Gastrocnemius medialis (tissue), 4 donors: ENCODE results near the gene UNC45B.

Experiments used
- POLR2A ChIP-seq, 2 donors: fragments of 450-650 bp; IDR thresholded peaks; one replicate each; pipeline ENCODE4 v1.6.1; 2017; ENCODE audit warnings: antibody characterized with exemption in 2 of 2, mild to moderate bottlenecking in 2 of 2, moderate library complexity in 2 of 2
- TF ChIP-seq, protein P1 (sequence below), 5 experiments: fragments of 450-650 bp in 3 of 5; fragments of 200-600 bp in 2 of 5; sonication (generic) in 2 of 5; IDR thresholded peaks in 4 of 5; conservative IDR thresholded peaks in 1 of 5; 1 replicate in 4 of 5; 2 replicates in 1 of 5; pipeline ENCODE4 v1.5.1; 2016 to 2019; ENCODE audit warnings: antibody characterized with exemption in 5 of 5, mild to moderate bottlenecking in 3 of 5, moderate library complexity in 3 of 5

DNA sequence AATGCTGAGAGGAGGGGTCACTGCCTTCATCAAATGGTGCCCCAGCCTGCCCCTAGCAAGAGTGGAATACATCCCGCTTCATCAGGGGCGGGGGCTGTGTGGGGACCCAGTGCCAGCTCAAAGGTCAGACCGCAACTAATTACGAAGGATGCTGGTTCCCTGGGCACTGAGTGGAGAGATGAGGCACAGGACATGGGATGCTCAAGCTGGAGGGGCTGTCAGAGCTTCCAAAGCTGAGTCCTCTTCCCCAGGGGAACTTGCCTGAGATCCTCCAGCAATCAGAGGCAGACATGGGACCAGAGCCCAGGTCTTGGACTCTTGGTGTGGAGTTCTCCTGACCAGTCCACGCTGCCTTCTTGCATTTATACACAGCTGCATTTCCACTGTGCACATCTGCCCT, 18.9 kb downstream of the UNC45B start:
- TF ChIP-seq, protein P1, sequence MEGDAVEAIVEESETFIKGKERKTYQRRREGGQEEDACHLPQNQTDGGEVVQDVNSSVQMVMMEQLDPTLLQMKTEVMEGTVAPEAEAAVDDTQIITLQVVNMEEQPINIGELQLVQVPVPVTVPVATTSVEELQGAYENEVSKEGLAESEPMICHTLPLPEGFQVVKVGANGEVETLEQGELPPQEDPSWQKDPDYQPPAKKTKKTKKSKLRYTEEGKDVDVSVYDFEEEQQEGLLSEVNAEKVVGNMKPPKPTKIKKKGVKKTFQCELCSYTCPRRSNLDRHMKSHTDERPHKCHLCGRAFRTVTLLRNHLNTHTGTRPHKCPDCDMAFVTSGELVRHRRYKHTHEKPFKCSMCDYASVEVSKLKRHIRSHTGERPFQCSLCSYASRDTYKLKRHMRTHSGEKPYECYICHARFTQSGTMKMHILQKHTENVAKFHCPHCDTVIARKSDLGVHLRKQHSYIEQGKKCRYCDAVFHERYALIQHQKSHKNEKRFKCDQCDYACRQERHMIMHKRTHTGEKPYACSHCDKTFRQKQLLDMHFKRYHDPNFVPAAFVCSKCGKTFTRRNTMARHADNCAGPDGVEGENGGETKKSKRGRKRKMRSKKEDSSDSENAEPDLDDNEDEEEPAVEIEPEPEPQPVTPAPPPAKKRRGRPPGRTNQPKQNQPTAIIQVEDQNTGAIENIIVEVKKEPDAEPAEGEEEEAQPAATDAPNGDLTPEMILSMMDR (IDR thresholded peaks at IDR 0.05 in 4 of 5, conservative IDR thresholded peaks at IDR 0.05 in 1 of 5), result no peak
- no peak for TF ChIP-seq POLR2A (IDR thresholded peaks at IDR 0.05)
